ENCODE data around the gene GIPC2.

The GIPC2 gene

DNA sequence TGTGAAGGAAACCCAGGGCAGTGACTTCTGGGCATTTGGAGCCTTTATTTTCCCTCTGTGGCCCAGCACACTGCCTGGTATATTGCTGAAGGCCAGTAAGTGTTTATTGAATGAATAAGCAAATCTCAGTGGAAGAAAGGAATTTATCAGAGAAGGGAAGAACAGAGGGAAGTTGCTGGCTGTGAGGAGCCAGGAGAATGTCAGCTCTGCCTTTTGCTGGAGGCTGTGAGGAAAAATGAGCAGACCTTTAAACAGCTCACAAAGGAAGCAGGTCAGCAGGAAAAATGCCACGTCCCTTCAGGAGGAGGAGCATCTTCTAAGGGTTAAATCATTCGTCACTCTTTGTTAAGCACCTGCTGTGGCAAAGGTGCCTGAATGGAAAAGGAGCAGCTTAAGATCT lies 75.9 kb downstream of the GIPC2 start:
- Mint-ChIP-seq H3K9me3 (no peaks in the 10 kb centered on the region), H3K27me3 (ENCODE audit: low read depth) (no peaks in the 10 kb centered on the region), H3K4me1 (no peaks in the 10 kb centered on the region), H3K27ac (no peak overlapping the region), H3K36me3 (ENCODE audit: low read depth) (no peaks in the 10 kb centered on the region), H3K4me3 (no peak overlapping the region)
- TF ChIP-seq, protein P1, sequence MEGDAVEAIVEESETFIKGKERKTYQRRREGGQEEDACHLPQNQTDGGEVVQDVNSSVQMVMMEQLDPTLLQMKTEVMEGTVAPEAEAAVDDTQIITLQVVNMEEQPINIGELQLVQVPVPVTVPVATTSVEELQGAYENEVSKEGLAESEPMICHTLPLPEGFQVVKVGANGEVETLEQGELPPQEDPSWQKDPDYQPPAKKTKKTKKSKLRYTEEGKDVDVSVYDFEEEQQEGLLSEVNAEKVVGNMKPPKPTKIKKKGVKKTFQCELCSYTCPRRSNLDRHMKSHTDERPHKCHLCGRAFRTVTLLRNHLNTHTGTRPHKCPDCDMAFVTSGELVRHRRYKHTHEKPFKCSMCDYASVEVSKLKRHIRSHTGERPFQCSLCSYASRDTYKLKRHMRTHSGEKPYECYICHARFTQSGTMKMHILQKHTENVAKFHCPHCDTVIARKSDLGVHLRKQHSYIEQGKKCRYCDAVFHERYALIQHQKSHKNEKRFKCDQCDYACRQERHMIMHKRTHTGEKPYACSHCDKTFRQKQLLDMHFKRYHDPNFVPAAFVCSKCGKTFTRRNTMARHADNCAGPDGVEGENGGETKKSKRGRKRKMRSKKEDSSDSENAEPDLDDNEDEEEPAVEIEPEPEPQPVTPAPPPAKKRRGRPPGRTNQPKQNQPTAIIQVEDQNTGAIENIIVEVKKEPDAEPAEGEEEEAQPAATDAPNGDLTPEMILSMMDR (IDR thresholded peaks at IDR 0.05; ENCODE audit: unreplicated experiment in 3 of 3), result no peak

DNA sequence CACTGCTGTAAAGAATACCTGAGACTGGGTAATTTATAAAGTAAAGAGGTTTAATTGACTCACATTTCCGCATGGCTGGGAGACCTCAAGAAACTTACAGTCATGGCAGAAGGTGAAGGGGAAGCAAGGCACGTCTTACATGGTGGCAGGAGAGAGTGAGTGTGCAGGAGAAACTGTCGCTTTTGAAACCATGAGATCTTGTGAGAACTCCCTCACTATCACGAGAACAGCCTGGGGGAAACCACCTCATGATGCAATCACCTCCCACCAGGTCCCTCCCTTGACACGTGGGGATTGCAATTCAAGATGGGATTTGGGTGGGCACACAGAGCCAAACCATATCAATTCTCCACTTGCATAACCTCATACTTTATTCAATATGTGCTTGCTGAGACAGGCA lies 76.6 kb downstream of the GIPC2 start:
- H3K4me1 Mint-ChIP-seq, result no peaks in the 10 kb centered on the region
- no peak overlapping the region for H3K27ac Mint-ChIP-seq
- no peak overlapping the region for H3K4me3 Mint-ChIP-seq
- TF ChIP-seq, protein P1 (IDR thresholded peaks at IDR 0.05; ENCODE audit: unreplicated experiment in 3 of 3), result no peak
- H3K36me3 Mint-ChIP-seq (ENCODE audit: low read depth), result no peaks in the 10 kb centered on the region
- no peaks in the 10 kb centered on the region for H3K9me3 Mint-ChIP-seq
- no peaks in the 10 kb centered on the region for H3K27me3 Mint-ChIP-seq (ENCODE audit: low read depth)

DNA sequence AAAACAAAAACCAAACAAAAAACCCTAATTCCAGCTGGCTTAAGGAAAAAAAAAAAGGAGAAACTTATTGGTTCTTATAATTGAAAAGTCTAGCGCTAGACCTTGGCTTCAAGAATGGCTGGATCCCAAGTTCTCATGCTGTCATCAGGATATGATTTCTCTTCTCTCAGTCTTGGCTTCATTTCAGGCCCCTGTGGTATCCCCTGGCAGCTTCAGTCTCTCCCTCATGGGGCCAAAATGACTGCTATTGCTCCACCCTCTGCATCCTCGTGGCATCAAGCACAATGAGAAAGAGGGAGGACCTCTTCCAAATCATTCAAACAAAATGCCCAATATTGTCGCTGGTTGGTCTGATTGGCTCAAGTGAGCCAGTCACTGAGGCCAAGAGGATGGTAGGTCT lies 80.7 kb downstream of the GIPC2 start:
- no peaks in the 10 kb centered on the region for H3K36me3 Mint-ChIP-seq (ENCODE audit: low read depth)
- H3K4me1 Mint-ChIP-seq, result no peaks in the 10 kb centered on the region
- H3K27ac Mint-ChIP-seq, result no peak overlapping the region
- H3K4me3 Mint-ChIP-seq, result no peak overlapping the region
- TF ChIP-seq, protein P1 (IDR thresholded peaks at IDR 0.05; ENCODE audit: unreplicated experiment in 3 of 3), result no peak
- H3K27me3 Mint-ChIP-seq (ENCODE audit: low read depth), result no peaks in the 10 kb centered on the region
- no peaks in the 10 kb centered on the region for H3K9me3 Mint-ChIP-seq

DNA sequence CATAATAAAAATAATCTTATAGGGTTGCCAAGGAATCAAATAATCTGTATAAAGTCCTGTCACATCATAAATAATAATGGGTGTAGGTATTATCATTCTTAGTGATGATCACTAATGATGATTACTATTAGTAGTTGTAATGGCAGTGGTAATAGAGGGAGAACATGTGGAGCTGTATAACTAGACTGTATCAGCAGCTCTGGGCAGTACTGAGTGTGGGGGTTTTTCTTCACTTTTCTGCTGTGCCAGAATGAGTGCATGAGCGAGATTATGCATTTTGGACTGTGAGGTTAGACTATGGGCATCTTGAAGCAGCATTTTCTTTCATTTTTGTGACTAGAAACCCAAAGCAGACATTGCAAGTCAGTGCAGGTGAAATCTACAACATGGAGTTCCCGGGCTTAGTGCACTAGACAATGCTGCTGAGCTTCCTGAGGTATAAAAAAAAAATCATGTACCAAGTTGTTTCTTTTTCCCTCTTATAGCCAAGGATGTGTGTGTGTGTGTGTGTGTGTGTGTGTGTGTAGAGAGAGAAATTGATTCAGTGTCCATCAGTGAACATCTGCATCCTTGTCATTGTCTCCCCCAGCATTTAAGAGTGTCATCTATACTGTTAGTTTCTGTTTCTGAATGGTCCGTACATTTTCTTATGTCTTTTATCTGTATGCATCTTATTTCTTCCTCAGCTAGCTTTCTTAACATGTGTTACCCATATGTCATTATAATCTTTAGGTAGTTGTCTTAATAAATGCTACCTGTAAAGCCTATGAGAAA lies 86.6 kb downstream of the GIPC2 start:
- Mint-ChIP-seq H3K36me3 (ENCODE audit: low read depth) (no peaks in the 10 kb centered on the region), H3K27me3 (ENCODE audit: low read depth) (no peaks in the 10 kb centered on the region), H3K4me3 (no peak overlapping the region), H3K9me3 (no peaks in the 10 kb centered on the region), H3K27ac (no peak overlapping the region), H3K4me1 (no peaks in the 10 kb centered on the region)
- TF ChIP-seq, protein P1 (IDR thresholded peaks at IDR 0.05; ENCODE audit: unreplicated experiment in 3 of 3), result no peak

DNA sequence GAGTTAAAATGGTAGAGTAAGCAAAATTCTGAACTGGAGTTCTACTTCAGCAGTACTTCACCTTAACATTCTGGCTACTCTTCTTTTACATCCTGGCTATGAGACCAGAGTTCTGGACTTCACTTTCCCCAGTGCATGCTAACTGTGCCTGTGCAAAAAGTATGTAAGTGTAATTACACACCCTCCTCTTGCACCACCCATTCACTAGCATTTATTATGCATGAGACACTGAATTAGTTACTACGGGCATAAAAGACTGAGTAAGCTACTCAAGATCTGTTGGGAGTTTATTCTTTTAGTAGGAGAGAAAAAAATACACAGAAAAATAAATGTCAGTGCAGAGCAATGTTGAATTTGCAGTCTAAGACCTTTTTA lies 87.2 kb downstream of the GIPC2 start:
- H3K27me3 Mint-ChIP-seq (ENCODE audit: low read depth), result no peaks in the 10 kb centered on the region
- H3K27ac Mint-ChIP-seq, result no peak overlapping the region
- H3K36me3 Mint-ChIP-seq (ENCODE audit: low read depth), result no peaks in the 10 kb centered on the region
- TF ChIP-seq, protein P1 (IDR thresholded peaks at IDR 0.05; ENCODE audit: unreplicated experiment in 3 of 3), result no peak
- no peaks in the 10 kb centered on the region for H3K9me3 Mint-ChIP-seq
- no peak overlapping the region for H3K4me3 Mint-ChIP-seq
- no peaks in the 10 kb centered on the region for H3K4me1 Mint-ChIP-seq

DNA sequence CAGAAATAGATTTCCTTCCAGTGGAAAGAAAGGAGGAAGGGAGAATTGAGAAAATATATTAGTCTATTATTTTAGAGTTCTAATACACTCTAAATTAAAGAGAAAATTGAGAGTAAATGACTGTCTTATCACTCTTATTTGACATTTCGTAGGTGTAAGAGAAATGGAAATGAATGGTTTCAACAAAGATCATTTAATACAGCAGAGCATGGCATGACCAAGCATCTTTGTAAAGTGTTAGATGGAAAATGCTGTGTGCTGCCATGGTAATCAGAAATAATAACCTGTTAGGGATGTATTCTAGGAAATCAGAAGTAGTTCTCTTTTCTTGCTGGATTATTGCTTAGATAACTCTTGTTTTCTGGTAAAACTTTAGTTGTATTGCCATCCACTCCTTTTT lies 90.9 kb downstream of the GIPC2 start:
- Mint-ChIP-seq H3K4me3 (no peak overlapping the region), H3K4me1 (no peaks in the 10 kb centered on the region), H3K9me3 (no peaks in the 10 kb centered on the region), H3K36me3 (ENCODE audit: low read depth) (no peaks in the 10 kb centered on the region), H3K27ac (no peak overlapping the region), H3K27me3 (ENCODE audit: low read depth) (peaks cover under 1% of the 10 kb centered on the region)
- TF ChIP-seq, protein P1 (IDR thresholded peaks at IDR 0.05; ENCODE audit: unreplicated experiment in 3 of 3), result no peak

Measured in nephron (organoid).